IMR-90 (cell line): ENCODE measurements around the gene CLRN1. TPM values are rescaled to one million over a fixed set of nuclear protein-coding genes. Genes with fewer than 3 reads are reported as not detected.
A peak's percentile ranks its signal among the peaks of the same experiment; 100 is the strongest.

Experiments
- ATAC-seq: fragments of 200-7000 bp; cut with Tn5 transposase; 2 replicates; pipeline ENCODE4 v1.9.1; 2020; ENCODE audit warnings: low read depth, mild to moderate bottlenecking, moderate library complexity
- BruUV-seq: library from RNA; stranded (reverse); fragments of 400-500 nt; replicated peaks from 2 replicates; lab custom pipeline; 2021; lab: Mats Ljungman, UMichigan
- CTCF ChIA-PET: fragments of 300-600 bp; formaldehyde crosslinking; extraction: SDS; loops from one replicate; lab custom pipeline; 2021; ENCODE audit warnings: antibody characterized with exemption; lab: Yijun Ruan, JAX
- POLR2A ChIA-PET: fragments of 300-600 bp; sonication (Branson Sonifier 250); formaldehyde crosslinking; loops from one replicate; lab custom pipeline; 2022; ENCODE audit warnings: antibody characterized with exemption; ENCODE audit not compliant: unreplicated experiment; lab: Charles Lee
- DNase-seq: peaks from one replicate; pipeline ENCODE4 v3.0.0; 2013
- H2AFZ ChIP-seq: replicated peaks from 2 replicates; pipeline ENCODE3; 2013; ENCODE audit warnings: low read length, mild to moderate bottlenecking; ENCODE audit not compliant: poor library complexity
- H2AK5ac ChIP-seq: 2 replicates; pipeline ENCODE4 v1.6.1; 2013; ENCODE audit warnings: low read depth, low read length, inconsistent platforms
- H2AK9ac ChIP-seq: replicated peaks from 2 replicates; pipeline ENCODE3; 2013; ENCODE audit warnings: mild to moderate bottlenecking, low read depth, low read length, moderate library complexity; ENCODE audit not compliant: poor library complexity
- H2BK120ac ChIP-seq: 2 replicates; pipeline ENCODE4 v1.6.1; 2013; ENCODE audit warnings: low read depth, low read length, inconsistent platforms
- H2BK15ac ChIP-seq: 3 replicates; pipeline ENCODE4 v1.6.1; 2013; ENCODE audit warnings: low read depth, low read length, inconsistent platforms
- H2BK20ac ChIP-seq: 2 replicates; pipeline ENCODE4 v1.6.1; 2013; ENCODE audit warnings: low read depth, mild to moderate bottlenecking, inconsistent platforms, low read length, moderate library complexity
- H2BK5ac ChIP-seq: 2 replicates; pipeline ENCODE4 v1.6.1; 2013; ENCODE audit warnings: mild to moderate bottlenecking, low read depth, low read length, inconsistent platforms; ENCODE audit not compliant: poor library complexity, severe bottlenecking
- H3K14ac ChIP-seq: replicated peaks from 2 replicates; pipeline ENCODE4 v1.6.1; 2013; ENCODE audit warnings: low read depth, low read length, inconsistent platforms
- H3K18ac ChIP-seq: 2 replicates; pipeline ENCODE4 v1.6.1; 2013; ENCODE audit warnings: low read depth, low read length, control low read depth
- H3K23ac ChIP-seq: 2 replicates; pipeline ENCODE4 v1.6.1; 2013; ENCODE audit warnings: low read depth, low read length, inconsistent platforms
- H3K27ac ChIP-seq: 2 replicates; pipeline ENCODE4 v1.5.1; 2013; ENCODE audit warnings: mild to moderate bottlenecking, control low read depth, low read length; ENCODE audit not compliant: insufficient read depth
- H3K27me3 ChIP-seq: 2 replicates; pipeline ENCODE4 v1.6.1; 2013; ENCODE audit warnings: low read length; ENCODE audit not compliant: control insufficient read depth, insufficient read depth
- H3K36me3 ChIP-seq: 2 replicates; pipeline ENCODE4 v1.6.1; 2013; ENCODE audit warnings: low read length, mixed read lengths; ENCODE audit not compliant: control insufficient read depth, insufficient read depth
- H3K4ac ChIP-seq: 2 replicates; pipeline ENCODE4 v1.6.1; 2013; ENCODE audit warnings: low read depth, low read length, inconsistent platforms
- H3K4me1 ChIP-seq: 2 replicates; pipeline ENCODE4 v1.6.1; 2013; ENCODE audit warnings: low read length, mixed read lengths; ENCODE audit not compliant: control insufficient read depth, insufficient read depth
- H3K4me2 ChIP-seq: 2 replicates; pipeline ENCODE4 v1.6.1; 2013; ENCODE audit warnings: low read depth, mild to moderate bottlenecking, control low read depth, low read length, moderate library complexity
- H3K4me3 ChIP-seq: 2 replicates; pipeline ENCODE4 v1.5.1; 2013; ENCODE audit warnings: low read depth, mild to moderate bottlenecking, control low read depth, low read length, moderate library complexity; ENCODE audit not compliant: insufficient read depth
- H3K56ac ChIP-seq: 2 replicates; pipeline ENCODE4 v1.6.1; 2013; ENCODE audit warnings: low read length, inconsistent platforms; ENCODE audit not compliant: insufficient read depth; ENCODE audit errors: extremely low read depth
- H3K79me1 ChIP-seq, 2 experiments: 2 replicates each; pipeline ENCODE4 v1.6.1; 2013; ENCODE audit warnings: low read length in 2 of 2, inconsistent platforms in 1 of 2, low read depth in 1 of 2
- H3K9ac ChIP-seq: 2 replicates; pipeline ENCODE4 v1.6.1; 2013; ENCODE audit warnings: low read depth, low read length, control low read depth
- H3K9me1 ChIP-seq: 2 replicates; pipeline ENCODE4 v1.6.1; 2013; ENCODE audit warnings: low read length, inconsistent platforms; ENCODE audit not compliant: insufficient read depth
- H3K9me3 ChIP-seq: 2 replicates; pipeline ENCODE4 v1.6.1; 2013; ENCODE audit warnings: low read length; ENCODE audit not compliant: control insufficient read depth, insufficient read depth
- H4K20me1 ChIP-seq: 2 replicates; pipeline ENCODE4 v1.6.1; 2013; ENCODE audit warnings: low read length, inconsistent platforms; ENCODE audit not compliant: insufficient read depth
- H4K5ac ChIP-seq: 2 replicates; pipeline ENCODE4 v1.6.1; 2013; ENCODE audit warnings: mild to moderate bottlenecking, low read depth, low read length, control low read depth
- H4K8ac ChIP-seq, 2 experiments: 2 replicates each; pipeline ENCODE4 v1.6.1; 2013; ENCODE audit warnings: low read depth in 2 of 2, low read length in 2 of 2, control low read depth in 1 of 2, inconsistent platforms in 1 of 2
- H4K91ac ChIP-seq: 2 replicates; pipeline ENCODE4 v1.6.1; 2013; ENCODE audit warnings: low read depth, low read length, inconsistent platforms; ENCODE audit not compliant: insufficient read depth
- CTCF ChIP-seq: conservative IDR thresholded peaks from 2 replicates; pipeline ENCODE4 v1.5.1; 2012; ENCODE audit warnings: mild to moderate bottlenecking, low read depth, low read length, improper control_type of control experiment
- MAFK ChIP-seq: IDR thresholded peaks from 2 replicates; pipeline ENCODE4 v1.6.1; 2012; ENCODE audit warnings: low read depth, low read length, improper control_type of control experiment
- MAZ ChIP-seq: IDR thresholded peaks from 2 replicates; pipeline ENCODE4 v1.6.1; 2012; ENCODE audit warnings: low read depth, mild to moderate bottlenecking, low read length, improper control_type of control experiment, moderate library complexity, borderline replicate concordance
- RAD21 ChIP-seq: IDR thresholded peaks from 2 replicates; pipeline ENCODE4 v1.6.1; 2012; ENCODE audit warnings: low read length, improper control_type of control experiment
- RFX5 ChIP-seq: IDR thresholded peaks from 2 replicates; pipeline ENCODE4 v1.8.0; 2012; ENCODE audit warnings: low read depth, mild to moderate bottlenecking, low read length, moderate library complexity
- SMC3 ChIP-seq: fragments of 150-350 bp; IDR thresholded peaks from 2 replicates; pipeline ENCODE4 v1.6.1; 2016; ENCODE audit warnings: low read depth, mild to moderate bottlenecking, antibody characterized with exemption, low read length, moderate library complexity
- WGBS, 2 experiments: methylation state at CpG; one replicate each; pipeline versions ENCODE4 v1.1.5 to v1.1.7; 2013; ENCODE audit warnings: missing lambda C conversion rate in 2 of 2; ENCODE audit not compliant: insufficient read length in 1 of 2; ENCODE audit errors: extremely low coverage in 2 of 2; 5-methylcytosine and 5-hydroxymethylcytosine counted together
- dilution Hi-C: fragments of 300-500 bp; cut with HindIII; formaldehyde crosslinking; loops from one replicate; pipeline ENCODE4 v1.14.3; 2018; ENCODE audit warnings: low sequenced_read_pairs; ENCODE audit not compliant: unreplicated experiment
- in situ Hi-C: fragments of 300-500 bp; cut with MboI; formaldehyde crosslinking; loops from 3 replicates; pipeline ENCODE4 v1.14.3; 2019; ENCODE audit warnings: low sequenced_read_pairs, inconsistent platforms, mixed read lengths
- intact Hi-C: fragments of 100-400 bp; cut with micrococcal nuclease; formaldehyde crosslinking; loops from 2 replicates; pipeline ENCODE4 v1.10.0; 2022
- polyA plus RNA-seq, 3 experiments: library from polyadenylated mRNA; depleted of rRNA; stranded (reverse); fragments of >200 nt; gene quantifications; 2 replicates each; pipeline ENCODE4 v1.2.3, GENCODE V29; 2012; ENCODE audit warnings: low replicate concordance in 1 of 3
- total RNA-seq: library from RNA; depleted of rRNA; stranded (reverse); fragments of >200 nt; gene quantifications from 2 replicates; pipeline ENCODE4 v1.2.3, GENCODE V29; 2012

Gene CLRN1
- total and polyA plus RNA-seq, 2 of the 4 experiments (the other 2 are of a cell fraction), result not detected

- Histone ChIP-seq H3K36me3 (no peaks in the 10 kb centered on the region), H3K4ac (no peak overlapping the region), H4K91ac (no peak overlapping the region), H4K20me1 (no peaks in the 10 kb centered on the region), H3K56ac (no peak overlapping the region), H2BK20ac (no peak overlapping the region), H3K9ac (no peak overlapping the region), H3K27me3 (peaks cover 14% of the 10 kb centered on the region), H4K5ac (no peak overlapping the region), H2AK5ac (no peak overlapping the region), H3K79me1 (no peaks in the 10 kb centered on the region), H4K8ac (no peak overlapping the region), H2AFZ (no peak overlapping the region), H2BK5ac (no peak overlapping the region), H3K18ac (no peak overlapping the region), H3K23ac (no peak overlapping the region), H2AK9ac (no peak overlapping the region), H3K9me1 (no peaks in the 10 kb centered on the region), H3K4me1 (no peaks in the 10 kb centered on the region), H3K27ac (no peak overlapping the region), H2BK15ac (no peak overlapping the region), H3K14ac (no peak overlapping the region), H2BK120ac (no peak overlapping the region), H3K9me3 (no peaks in the 10 kb centered on the region), H3K4me3 (no peak overlapping the region), H3K4me2 (no peak overlapping the region)
- in situ Hi-C loops, result no loop called here
- dilution Hi-C loops, result no loop called here
- intact Hi-C loops, result loop anchor here (1.0 to 5.0 kb wide), 3 partner anchors 78 to 274 kb away; no protein-coding TSS in a partner anchor
- no CpG with 5 or more reads among the region's 2 CpGs for WGBS, 2 experiments
- ATAC-seq (peak; percentile 92), DNase-seq (peak; percentile 66)
- TF ChIP-seq MAFK (no peak), RAD21 (peak; percentile 74), MAZ (no peak), CTCF (peak; percentile 65), SMC3 (peak; percentile 64), RFX5 (no peak)
- CTCF ChIA-PET, result interaction anchor here (0.6 to 1.4 kb wide), 4 partner anchors 30 to 147 kb away, joined by 3 to 5 read pairs (median 4); no protein-coding TSS in a partner anchor
- POLR2A ChIA-PET, result no interaction called here
- no TSS peak for BruUV-seq
Measured at GRCh38 chr3:151008699-151009098, 36.2 kb upstream of the CLRN1 start.
